Stimulated activated CD4-positive, alpha-beta T cell treated with anti-CD3 and anti-CD28 coated beads, Interleukin-15, amount 100 ng/mL, for 24 hours (primary cell): ENCODE measurements around the gene RNF212B.

ENCODE experiments used
- DNase-seq: peaks from one replicate; pipeline ENCODE4 v3.0.0-alpha.2; 2020

Gene RNF212B

GRCh38 chr14:23297096-23297495 is 59.4 kb downstream of the RNF212B start:
- no peak for DNase-seq

- no peak for DNase-seq
Measured at GRCh38 chr14:23297611-23298277, 60.0 kb downstream of the RNF212B start.

GRCh38 chr14:23299211-23299957 is 61.6 kb downstream of the RNF212B start:
- DNase-seq = no peak

GRCh38 chr14:23299986-23300686 is 62.4 kb downstream of the RNF212B start:
- no peak for DNase-seq

- peak; percentile 29 for DNase-seq
Measured at GRCh38 chr14:23300687-23301223, 63.0 kb downstream of the RNF212B start.

GRCh38 chr14:23301288-23301968 is 63.7 kb downstream of the RNF212B start:
- peak; percentile 98 for DNase-seq

- no peak for DNase-seq
Measured at GRCh38 chr14:23301969-23302289, 64.2 kb downstream of the RNF212B start.

GRCh38 chr14:23302290-23303225 is 64.8 kb downstream of the RNF212B start, which contains the start of gene PPP1R3E:
Gene PPP1R3E (minus strand): TSS chr14:23302859. CDS start chr14:23302576, 283 bp downstream.
- DNase-seq = peak; percentile 96

GRCh38 chr14:23306412-23307145 is 68.8 kb downstream of the RNF212B start, which contains the start of gene BCL2L2:
Gene BCL2L2 (plus strand): TSS chr14:23306833. CDS start chr14:23307768, 935 bp downstream.
- no peak for DNase-seq

- DNase-seq = no peak
Measured at GRCh38 chr14:23307146-23307530, 69.4 kb downstream of the RNF212B start.

GRCh38 chr14:23307687-23308644 is 70.2 kb downstream of the RNF212B start:
- no peak for DNase-seq

- no peak for DNase-seq
Measured at GRCh38 chr14:23308721-23309445, 71.1 kb downstream of the RNF212B start.

GRCh38 chr14:23310546-23310945 is 72.8 kb downstream of the RNF212B start:
- no peak for DNase-seq

GRCh38 chr14:23316300-23316699 is 78.6 kb downstream of the RNF212B start:
- no peak for DNase-seq

GRCh38 chr14:23319746-23320583 is 82.2 kb downstream of the RNF212B start:
- DNase-seq = no peak

- peak; percentile 97 for DNase-seq
Measured at GRCh38 chr14:23320584-23321571, 83.1 kb downstream of the RNF212B start, which contains the start of gene PABPN1. Gene PABPN1 (plus strand): TSS chr14:23321457. CDS start chr14:23321470, 13 bp downstream.
